Activated CD8-positive, alpha-beta T cell treated with anti-CD3 and anti-CD28 coated beads, Interleukin-2, amount 10 ng/mL, durations not matched to agents 7 days and 5 days (primary cell): ENCODE data around the gene ECSIT. TPM values are rescaled to one million over a fixed set of nuclear protein-coding genes. Genes with fewer than 3 reads are reported as not detected.
A peak's percentile ranks its signal among the peaks of the same experiment; 100 is the strongest.
"Not testable (repeated sequence)": the region's sequence is repeated elsewhere in the genome, so short reads cannot be mapped to it uniquely, and the experiment has no call there.

Source experiments
- ATAC-seq: fragments of 150-1000 bp; cut with Tn5 transposase; one replicate; pipeline ENCODE4 v1.10.0; 2021; ENCODE audit warnings: moderate library complexity
- CTCF ChIA-PET: fragments of 350-600 bp; sonication (Branson Sonifier 250); formaldehyde crosslinking; loops from one replicate; lab custom pipeline; 2021; ENCODE audit warnings: antibody characterized with exemption; lab: Charles Lee
- POLR2A ChIA-PET: fragments of 350-600 bp; sonication (Branson Sonifier 250); formaldehyde crosslinking; loops from one replicate; lab custom pipeline; 2021; ENCODE audit warnings: antibody characterized with exemption; lab: Charles Lee
- DNase-seq: peaks from one replicate; pipeline ENCODE4 v3.0.0-alpha.2; 2020
- H3K27ac Mint-ChIP-seq: one replicate; pipeline ENCODE4 v1.8.0; 2021; ENCODE audit warnings: mild to moderate bottlenecking, mixed read lengths
- H3K27me3 Mint-ChIP-seq: one replicate; pipeline ENCODE4 v1.8.0; 2021; ENCODE audit warnings: low read depth, mixed read lengths
- H3K36me3 Mint-ChIP-seq: one replicate; pipeline ENCODE4 v1.8.0; 2021; ENCODE audit warnings: low read depth, mixed read lengths
- H3K4me1 Mint-ChIP-seq: one replicate; pipeline ENCODE4 v1.8.0; 2021; ENCODE audit warnings: low read depth, mixed read lengths
- H3K4me3 Mint-ChIP-seq: one replicate; pipeline ENCODE4 v1.8.0; 2021; ENCODE audit warnings: mild to moderate bottlenecking, mixed read lengths
- H3K9me3 Mint-ChIP-seq: one replicate; pipeline ENCODE4 v1.8.0; 2022; ENCODE audit warnings: mixed read lengths; ENCODE audit not compliant: insufficient read depth
- total RNA-seq, 2 experiments: library from RNA; stranded (reverse); gene quantifications; one replicate each; pipeline ENCODE4 v1.2.3, GENCODE V29; 2021

ECSIT gene
- total RNA-seq, result 10 to 100 TPM; 28.9 to 31.6 TPM

- ATAC-seq, result peak; percentile 99
- DNase-seq, result peak; percentile 95
- Mint-ChIP-seq H3K27me3 (no peaks in the 10 kb centered on the region), H3K4me1 (peaks cover 23% of the 10 kb centered on the region), H3K9me3 (no peaks in the 10 kb centered on the region), H3K36me3 (peaks cover 3% of the 10 kb centered on the region), H3K4me3 (peak within 1 kb of the TSS; percentile 96), H3K27ac (peak within 1 kb of the TSS; percentile 93)
- CTCF ChIA-PET, result interaction anchor here (0.5 to 1.7 kb wide), 8 partner anchors 8 to 1230 kb away, joined by 3 to 10 read pairs (median 4); partner anchors contain the start of genes CNN1 and ELOF1
- POLR2A ChIA-PET, result interaction anchor here (0.6 to 1.4 kb wide), 4 partner anchors 16 to 208 kb away, joined by 3 to 4 read pairs (median 3); partner anchors contain the start of gene ELOF1
These were observed at the start of gene ECSIT for GRCh38 chr19:11528551-11529341. Gene ECSIT (minus strand): TSS chr19:11529134. CDS start chr19:11519170, 9,964 bp downstream.

GRCh38 chr19:11577451-11578257 is 48.7 kb upstream of the ECSIT start, which contains the start of gene ACP5:
Gene ACP5 (minus strand): TSS chr19:11577645. CDS start chr19:11577317, 328 bp downstream.
- POLR2A ChIA-PET, result interaction anchor here (0.7 kb wide), 1 partner anchor 10 kb away, joined by 3 read pairs; no protein-coding TSS in a partner anchor

GRCh38 chr19:11576227-11576626 is 47.3 kb upstream of the ECSIT start:
- ATAC-seq (no peak), DNase-seq (no peak)
- H3K36me3 Mint-ChIP-seq, result no peaks in the 10 kb centered on the region
- H3K27me3 Mint-ChIP-seq, result no peaks in the 10 kb centered on the region
- POLR2A ChIA-PET, result interaction anchor here (0.8 kb wide), 1 partner anchor 17 kb away, joined by 3 read pairs; the partner anchor contains the start of gene ELOF1
- H3K4me3 Mint-ChIP-seq, result no peak overlapping the region
- H3K4me1 Mint-ChIP-seq, result peaks cover 34% of the 10 kb centered on the region
- H3K9me3 Mint-ChIP-seq, result no peaks in the 10 kb centered on the region
- CTCF ChIA-PET, result interaction anchor here (0.8 to 1.7 kb wide), 2 partner anchors 14 to 16 kb away, joined by 3 to 6 read pairs; no protein-coding TSS in a partner anchor
- no peak overlapping the region for H3K27ac Mint-ChIP-seq

More at GRCh38 chr19:11577451-11578257, 48.7 kb upstream of the ECSIT start, which contains the start of gene ACP5:
- Mint-ChIP-seq H3K4me3 (peak within 1 kb of the TSS; percentile 57), H3K27me3 (no peaks in the 10 kb centered on the region), H3K4me1 (peaks cover 44% of the 10 kb centered on the region), H3K9me3 (no peaks in the 10 kb centered on the region), H3K36me3 (no peaks in the 10 kb centered on the region), H3K27ac (no peak within 1 kb of the TSS)
- CTCF ChIA-PET, result interaction anchor here (15.1 kb wide), 1 partner anchor 17 kb away, joined by 187 read pairs; the partner anchor contains the start of gene ELOF1
- DNase-seq, result no peak
- no peak for ATAC-seq

GRCh38 chr19:11574689-11575088 is 45.8 kb upstream of the ECSIT start:
- no peak for ATAC-seq
- H3K27me3 Mint-ChIP-seq, result no peaks in the 10 kb centered on the region
- no peak overlapping the region for H3K4me3 Mint-ChIP-seq
- no peaks in the 10 kb centered on the region for H3K9me3 Mint-ChIP-seq
- no peaks in the 10 kb centered on the region for H3K36me3 Mint-ChIP-seq
- POLR2A ChIA-PET, result no interaction called here
- peak; percentile 53 for DNase-seq
- H3K4me1 Mint-ChIP-seq, result peaks cover 25% of the 10 kb centered on the region
- H3K27ac Mint-ChIP-seq, result peak overlapping the region; percentile 46
- CTCF ChIA-PET, result interaction anchor here (0.8 to 1.8 kb wide), 4 partner anchors 11 to 14 kb away, joined by 3 to 6 read pairs (median 6); no protein-coding TSS in a partner anchor

- not testable (repeated sequence) for H3K9me3 Mint-ChIP-seq, H3K36me3 Mint-ChIP-seq, H3K27ac Mint-ChIP-seq, ATAC-seq, H3K27me3 Mint-ChIP-seq, DNase-seq, H3K4me3 Mint-ChIP-seq
- POLR2A ChIA-PET, result interaction anchor here (0.6 kb wide), 1 partner anchor 148 kb away, joined by 3 read pairs; no protein-coding TSS in a partner anchor
- CTCF ChIA-PET, result interaction anchor here (1.0 to 1.8 kb wide), 2 partner anchors 12 to 13 kb away, joined by 5 to 6 read pairs; no protein-coding TSS in a partner anchor
- peaks cover 25% of the 10 kb centered on the region for H3K4me1 Mint-ChIP-seq
These were observed 44.8 kb upstream of the ECSIT start for GRCh38 chr19:11573763-11574162.

- H3K4me1 Mint-ChIP-seq, result peaks cover 24% of the 10 kb centered on the region
- ChIA-PET CTCF (interaction anchor here (1.5 to 1.8 kb wide), 3 partner anchors 11 to 37 kb away, joined by 5 to 9 read pairs (median 6); no protein-coding TSS in a partner anchor), POLR2A (interaction anchor here (0.6 kb wide), 1 partner anchor 148 kb away, joined by 3 read pairs; no protein-coding TSS in a partner anchor)
- not testable (repeated sequence) for H3K9me3 Mint-ChIP-seq, H3K4me3 Mint-ChIP-seq, H3K36me3 Mint-ChIP-seq, H3K27me3 Mint-ChIP-seq, ATAC-seq, DNase-seq, H3K27ac Mint-ChIP-seq
These were observed 44.4 kb upstream of the ECSIT start for GRCh38 chr19:11573354-11573753.

- no peaks in the 10 kb centered on the region for H3K36me3 Mint-ChIP-seq
- no peak overlapping the region for H3K27ac Mint-ChIP-seq
- no peak overlapping the region for H3K4me3 Mint-ChIP-seq
- CTCF ChIA-PET, result interaction anchor here (1.5 to 2.2 kb wide), 3 partner anchors 10 to 34 kb away, joined by 3 to 14 read pairs (median 5); no protein-coding TSS in a partner anchor
- H3K27me3 Mint-ChIP-seq, result no peaks in the 10 kb centered on the region
- POLR2A ChIA-PET, result no interaction called here
- no peak for DNase-seq
- peaks cover 22% of the 10 kb centered on the region for H3K4me1 Mint-ChIP-seq
- no peaks in the 10 kb centered on the region for H3K9me3 Mint-ChIP-seq
- no peak for ATAC-seq
These were observed 41.1 kb upstream of the ECSIT start for GRCh38 chr19:11570039-11570462.

- DNase-seq (no peak), ATAC-seq (no peak)
- H3K4me3 Mint-ChIP-seq, result no peak overlapping the region
- H3K27me3 Mint-ChIP-seq, result no peaks in the 10 kb centered on the region
- ChIA-PET CTCF (no interaction called here), POLR2A (no interaction called here)
- H3K4me1 Mint-ChIP-seq, result peaks cover 20% of the 10 kb centered on the region
- H3K27ac Mint-ChIP-seq, result no peak overlapping the region
- no peaks in the 10 kb centered on the region for H3K9me3 Mint-ChIP-seq
- H3K36me3 Mint-ChIP-seq, result no peaks in the 10 kb centered on the region
These were observed 37.2 kb upstream of the ECSIT start for GRCh38 chr19:11566164-11566563.

- H3K9me3 Mint-ChIP-seq, ATAC-seq, H3K4me3 Mint-ChIP-seq, CTCF ChIA-PET, POLR2A ChIA-PET, H3K27ac Mint-ChIP-seq, H3K27me3 Mint-ChIP-seq, DNase-seq, H3K36me3 Mint-ChIP-seq: not testable (repeated sequence)
- peaks cover 23% of the 10 kb centered on the region for H3K4me1 Mint-ChIP-seq
These were observed 36.7 kb upstream of the ECSIT start for GRCh38 chr19:11565649-11565980.

- H3K36me3 Mint-ChIP-seq, DNase-seq, H3K9me3 Mint-ChIP-seq, POLR2A ChIA-PET, H3K4me3 Mint-ChIP-seq, H3K27ac Mint-ChIP-seq, H3K27me3 Mint-ChIP-seq, ATAC-seq: not testable (repeated sequence)
- peaks cover 31% of the 10 kb centered on the region for H3K4me1 Mint-ChIP-seq
- CTCF ChIA-PET, result interaction anchor here (1.0 to 7.4 kb wide), 3 partner anchors 11 to 183 kb away, joined by 3 to 187 read pairs (median 4); partner anchors contain the start of gene ACP5
These were observed 35.3 kb upstream of the ECSIT start for GRCh38 chr19:11564082-11564807.
